ENCODE data around the gene CPB1. TPM values are rescaled to one million over a fixed set of nuclear protein-coding genes. Genes with fewer than 3 reads are reported as not detected.

The CPB1 gene
- total RNA-seq, 5 donors from 2014 or later (not counting 1 experiment from before 2014, with no cell fraction given): 7.4 to 9.2 (median 8.0) TPM; not detected in 2

GRCh38 chr3:148809835-148810234 is 17.8 kb upstream of the CPB1 start:
- WGBS (ENCODE audit: insufficient coverage): 55% methylated on average over 2 of the region's 2 CpGs
- H3K36me3 ChIP-seq (ENCODE audit: control insufficient read depth in 2 of 2, extremely low read depth in 1 of 2, insufficient read depth in 1 of 2, low read length in 1 of 2): no peaks in the 10 kb centered on the region
- H3K9me3 ChIP-seq: no peaks in the 10 kb centered on the region
- no peak overlapping the region for H3K27ac ChIP-seq (ENCODE audit: low read length)
- H3K4me1 ChIP-seq (ENCODE audit: control insufficient read depth in 1 of 2, extremely low read depth in 1 of 2, insufficient read depth in 2 of 2, low read length in 2 of 2): no peaks in the 10 kb centered on the region
- DNase-seq: no peak
- Mint-ChIP-seq H3K27ac (no peak overlapping the region), H3K4me1 (no peaks in the 10 kb centered on the region), H3K9me3 (no peaks in the 10 kb centered on the region), H3K27me3 (peaks cover 3 to 5% of the 10 kb centered on the region in 2 donors), H3K36me3 (no peaks in the 10 kb centered on the region), H3K4me3 (no peak overlapping the region)
- ChIA-PET CTCF (no interaction called here), POLR2A (no interaction called here)
- no peak for ATAC-seq (replicated peaks in 1 of 4)
- peaks cover 0 to 6% of the 10 kb centered on the region in 2 experiments for H3K27me3 ChIP-seq (replicated peaks in 1 of 2; ENCODE audit: control insufficient read depth in 2 of 2, extremely low read depth in 1 of 2, insufficient read depth in 2 of 2, low read length in 1 of 2)
- no peak overlapping the region for H3K4me3 ChIP-seq (ENCODE audit: control insufficient read depth in 1 of 2, extremely low read depth in 1 of 2, low read length in 1 of 2)

GRCh38 chr3:148815316-148816110 is 12.1 kb upstream of the CPB1 start:
- no peak for DNase-seq
- Histone ChIP-seq H3K4me1 (ENCODE audit: control insufficient read depth in 1 of 2, extremely low read depth in 1 of 2, insufficient read depth in 2 of 2, low read length in 2 of 2) (no peaks in the 10 kb centered on the region), H3K4me3 (ENCODE audit: control insufficient read depth in 1 of 2, extremely low read depth in 1 of 2, low read length in 1 of 2) (no peak overlapping the region), H3K27ac (ENCODE audit: low read length) (no peak overlapping the region), H3K36me3 (ENCODE audit: control insufficient read depth in 2 of 2, extremely low read depth in 1 of 2, insufficient read depth in 1 of 2, low read length in 1 of 2) (no peaks in the 10 kb centered on the region), H3K9me3 (no peaks in the 10 kb centered on the region), H3K27me3 (replicated peaks in 1 of 2; ENCODE audit: control insufficient read depth in 2 of 2, extremely low read depth in 1 of 2, insufficient read depth in 2 of 2, low read length in 1 of 2) (peaks cover 0 to 6% of the 10 kb centered on the region in 2 experiments)
- Mint-ChIP-seq H3K4me1 (no peaks in the 10 kb centered on the region), H3K36me3 (no peaks in the 10 kb centered on the region), H3K27ac (no peak overlapping the region), H3K9me3 (peaks cover 0 to under 1% (median 0%) of the 10 kb centered on the region in 3 donors), H3K4me3 (no peak overlapping the region), H3K27me3 (peaks cover 3 to 5% of the 10 kb centered on the region in 2 donors)
- 82% methylated on average over 5 of the region's 11 CpGs for WGBS (ENCODE audit: insufficient coverage)
- ChIA-PET CTCF (no interaction called here), POLR2A (no interaction called here)
- ATAC-seq (replicated peaks in 1 of 4): no peak

GRCh38 chr3:148816427-148816826 is 11.2 kb upstream of the CPB1 start:
- no peaks in the 10 kb centered on the region for H3K36me3 ChIP-seq (ENCODE audit: control insufficient read depth in 2 of 2, extremely low read depth in 1 of 2, insufficient read depth in 1 of 2, low read length in 1 of 2)
- no peaks in the 10 kb centered on the region for H3K36me3 Mint-ChIP-seq
- peaks cover 0 to 5% of the 10 kb centered on the region in 2 donors for H3K27me3 Mint-ChIP-seq
- no peak overlapping the region for H3K4me3 Mint-ChIP-seq
- H3K4me1 Mint-ChIP-seq: no peaks in the 10 kb centered on the region
- no peak for ATAC-seq (replicated peaks in 1 of 4)
- H3K27me3 ChIP-seq (replicated peaks in 1 of 2; ENCODE audit: control insufficient read depth in 2 of 2, extremely low read depth in 1 of 2, insufficient read depth in 2 of 2, low read length in 1 of 2): peaks cover 0 to 4% of the 10 kb centered on the region in 2 experiments
- H3K9me3 Mint-ChIP-seq: peaks cover 0 to 1% (median 0%) of the 10 kb centered on the region in 3 donors
- H3K27ac Mint-ChIP-seq: no peak overlapping the region
- no peaks in the 10 kb centered on the region for H3K4me1 ChIP-seq (ENCODE audit: control insufficient read depth in 1 of 2, extremely low read depth in 1 of 2, insufficient read depth in 2 of 2, low read length in 2 of 2)
- DNase-seq: no peak
- no CpG with 5 or more reads among the region's 2 CpGs for WGBS (ENCODE audit: insufficient coverage)
- ChIA-PET CTCF (no interaction called here), POLR2A (no interaction called here)
- no peak overlapping the region for H3K27ac ChIP-seq (ENCODE audit: low read length)
- no peak overlapping the region for H3K4me3 ChIP-seq (ENCODE audit: control insufficient read depth in 1 of 2, extremely low read depth in 1 of 2, low read length in 1 of 2)
- no peaks in the 10 kb centered on the region for H3K9me3 ChIP-seq

- ChIA-PET CTCF (no interaction called here), POLR2A (no interaction called here)
- no peak overlapping the region for H3K4me3 Mint-ChIP-seq
- no peak overlapping the region for H3K27ac ChIP-seq (ENCODE audit: low read length)
- no peaks in the 10 kb centered on the region for H3K27me3 ChIP-seq (replicated peaks in 1 of 2; ENCODE audit: control insufficient read depth in 2 of 2, extremely low read depth in 1 of 2, insufficient read depth in 2 of 2, low read length in 1 of 2)
- no peaks in the 10 kb centered on the region for H3K4me1 Mint-ChIP-seq
- H3K36me3 ChIP-seq (ENCODE audit: control insufficient read depth in 2 of 2, extremely low read depth in 1 of 2, insufficient read depth in 1 of 2, low read length in 1 of 2): no peaks in the 10 kb centered on the region
- H3K4me1 ChIP-seq (ENCODE audit: control insufficient read depth in 1 of 2, extremely low read depth in 1 of 2, insufficient read depth in 2 of 2, low read length in 2 of 2): no peaks in the 10 kb centered on the region
- no peaks in the 10 kb centered on the region for H3K9me3 ChIP-seq
- H3K27ac Mint-ChIP-seq: no peak overlapping the region
- DNase-seq: no peak
- ATAC-seq (replicated peaks in 1 of 4): no peak
- peaks cover 0 to 5% of the 10 kb centered on the region in 2 donors for H3K27me3 Mint-ChIP-seq
- no CpG with 5 or more reads among the region's 3 CpGs for WGBS (ENCODE audit: insufficient coverage)
- H3K36me3 Mint-ChIP-seq: no peaks in the 10 kb centered on the region
- peaks cover 0 to 4% (median 3%) of the 10 kb centered on the region in 3 donors for H3K9me3 Mint-ChIP-seq
- no peak overlapping the region for H3K4me3 ChIP-seq (ENCODE audit: control insufficient read depth in 1 of 2, extremely low read depth in 1 of 2, low read length in 1 of 2)
Observed at GRCh38 chr3:148816981-148817525, 10.6 kb upstream of the CPB1 start.

GRCh38 chr3:148820361-148821245 is 7.0 kb upstream of the CPB1 start:
- DNase-seq: no peak
- ATAC-seq (replicated peaks in 1 of 4): no peak
- no CpG with 5 or more reads among the region's 7 CpGs for WGBS (ENCODE audit: insufficient coverage)
- POLR2A ChIA-PET: no interaction called here
- Histone ChIP-seq H3K27me3 (replicated peaks in 1 of 2; ENCODE audit: control insufficient read depth in 2 of 2, extremely low read depth in 1 of 2, insufficient read depth in 2 of 2, low read length in 1 of 2) (no peaks in the 10 kb centered on the region), H3K9me3 (no peaks in the 10 kb centered on the region), H3K27ac (ENCODE audit: low read length) (no peak overlapping the region), H3K4me1 (ENCODE audit: control insufficient read depth in 1 of 2, extremely low read depth in 1 of 2, insufficient read depth in 2 of 2, low read length in 2 of 2) (no peaks in the 10 kb centered on the region), H3K4me3 (ENCODE audit: control insufficient read depth in 1 of 2, extremely low read depth in 1 of 2, low read length in 1 of 2) (no peak overlapping the region), H3K36me3 (ENCODE audit: control insufficient read depth in 2 of 2, extremely low read depth in 1 of 2, insufficient read depth in 1 of 2, low read length in 1 of 2) (no peaks in the 10 kb centered on the region)
- peaks cover 0 to 8% (median 7%) of the 10 kb centered on the region in 3 donors for H3K9me3 Mint-ChIP-seq
- no peaks in the 10 kb centered on the region for H3K4me1 Mint-ChIP-seq
- H3K4me3 Mint-ChIP-seq: no peak overlapping the region
- H3K27ac Mint-ChIP-seq: no peak overlapping the region
- H3K36me3 Mint-ChIP-seq: no peaks in the 10 kb centered on the region
- CTCF ChIA-PET: no interaction called here
- H3K27me3 Mint-ChIP-seq: no peaks in the 10 kb centered on the region

- no CpG with 5 or more reads among the region's 1 CpG for WGBS (ENCODE audit: insufficient coverage)
- CTCF ChIA-PET: no interaction called here
- POLR2A ChIA-PET: no interaction called here
- Mint-ChIP-seq H3K27ac (no peak overlapping the region), H3K9me3 (peaks cover 0 to 8% (median 7%) of the 10 kb centered on the region in 3 donors), H3K27me3 (no peaks in the 10 kb centered on the region), H3K4me3 (no peak overlapping the region), H3K4me1 (no peaks in the 10 kb centered on the region), H3K36me3 (no peaks in the 10 kb centered on the region)
- Histone ChIP-seq H3K4me1 (ENCODE audit: control insufficient read depth in 1 of 2, extremely low read depth in 1 of 2, insufficient read depth in 2 of 2, low read length in 2 of 2) (no peaks in the 10 kb centered on the region), H3K36me3 (ENCODE audit: control insufficient read depth in 2 of 2, extremely low read depth in 1 of 2, insufficient read depth in 1 of 2, low read length in 1 of 2) (no peaks in the 10 kb centered on the region), H3K4me3 (ENCODE audit: control insufficient read depth in 1 of 2, extremely low read depth in 1 of 2, low read length in 1 of 2) (no peak overlapping the region), H3K27ac (ENCODE audit: low read length) (no peak overlapping the region), H3K9me3 (no peaks in the 10 kb centered on the region), H3K27me3 (replicated peaks in 1 of 2; ENCODE audit: control insufficient read depth in 2 of 2, extremely low read depth in 1 of 2, insufficient read depth in 2 of 2, low read length in 1 of 2) (no peaks in the 10 kb centered on the region)
- ATAC-seq (replicated peaks in 1 of 4) (no peak), DNase-seq (no peak)
Observed at GRCh38 chr3:148823026-148823425, 4.6 kb upstream of the CPB1 start.
